OCI-LY7 (cell line): ENCODE results near the gene CLK4.

Experiments used
- EZH2phosphoT487 ChIP-seq: fragments of 200-600 bp; sonication (generic); IDR thresholded peaks from 2 replicates; pipeline ENCODE4 v1.6.1; 2018; ENCODE audit warnings: low read depth, borderline replicate concordance, mild to moderate bottlenecking, mixed run types, antibody characterized with exemption, low read length, moderate library complexity, mixed read lengths
- TF ChIP-seq, protein P1 (sequence below): fragments of 200-600 bp; sonication (generic); conservative IDR thresholded peaks from 2 replicates; pipeline ENCODE4 v1.5.1; 2014; ENCODE audit warnings: mild to moderate bottlenecking, antibody characterized with exemption, low read length, moderate library complexity, mixed read lengths

GRCh38 chr5:178588769-178589168 lies 38.1 kb downstream of the CLK4 start:
- no peak for TF ChIP-seq EZH2phosphoT487
- TF ChIP-seq, protein P1, sequence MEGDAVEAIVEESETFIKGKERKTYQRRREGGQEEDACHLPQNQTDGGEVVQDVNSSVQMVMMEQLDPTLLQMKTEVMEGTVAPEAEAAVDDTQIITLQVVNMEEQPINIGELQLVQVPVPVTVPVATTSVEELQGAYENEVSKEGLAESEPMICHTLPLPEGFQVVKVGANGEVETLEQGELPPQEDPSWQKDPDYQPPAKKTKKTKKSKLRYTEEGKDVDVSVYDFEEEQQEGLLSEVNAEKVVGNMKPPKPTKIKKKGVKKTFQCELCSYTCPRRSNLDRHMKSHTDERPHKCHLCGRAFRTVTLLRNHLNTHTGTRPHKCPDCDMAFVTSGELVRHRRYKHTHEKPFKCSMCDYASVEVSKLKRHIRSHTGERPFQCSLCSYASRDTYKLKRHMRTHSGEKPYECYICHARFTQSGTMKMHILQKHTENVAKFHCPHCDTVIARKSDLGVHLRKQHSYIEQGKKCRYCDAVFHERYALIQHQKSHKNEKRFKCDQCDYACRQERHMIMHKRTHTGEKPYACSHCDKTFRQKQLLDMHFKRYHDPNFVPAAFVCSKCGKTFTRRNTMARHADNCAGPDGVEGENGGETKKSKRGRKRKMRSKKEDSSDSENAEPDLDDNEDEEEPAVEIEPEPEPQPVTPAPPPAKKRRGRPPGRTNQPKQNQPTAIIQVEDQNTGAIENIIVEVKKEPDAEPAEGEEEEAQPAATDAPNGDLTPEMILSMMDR = no peak
